GM12878 (cell line): ENCODE measurements around the gene SBK2. TPM values are rescaled to one million over a fixed set of nuclear protein-coding genes. Genes with fewer than 3 reads are reported as not detected.

Experiments
- ASH2L ChIP-seq: fragments of 300-600, 200-600 bp; sonication (generic); IDR thresholded peaks from 2 replicates; pipeline ENCODE4 v1.6.1; 2017; ENCODE audit warnings: low read depth, mild to moderate bottlenecking, borderline replicate concordance
- ATF7 ChIP-seq: fragments of 450-650 bp; IDR thresholded peaks from 2 replicates; pipeline ENCODE4 v1.6.1; 2016; ENCODE audit warnings: low read depth, mild to moderate bottlenecking
- BACH1 ChIP-seq: fragments of 450-650 bp; IDR thresholded peaks from 2 replicates; pipeline ENCODE4 v1.6.1; 2017; ENCODE audit warnings: mild to moderate bottlenecking, borderline replicate concordance
- CBX5 ChIP-seq: sonication (generic); IDR thresholded peaks from 2 replicates; pipeline ENCODE4 v1.6.1; 2016; ENCODE audit warnings: low read depth, moderate library complexity, mild to moderate bottlenecking, inconsistent platforms
- CHD4 ChIP-seq: fragments of 200-600 bp; sonication (generic); IDR thresholded peaks from 2 replicates; pipeline ENCODE4 v1.6.1; 2016; ENCODE audit warnings: mild to moderate bottlenecking
- GABPA ChIP-seq: IDR thresholded peaks from 2 replicates; pipeline ENCODE4 v1.6.1; 2014; ENCODE audit warnings: antibody characterized with exemption, low read depth, mild to moderate bottlenecking, inconsistent platforms
- HCFC1 ChIP-seq: fragments of 150-350 bp; IDR thresholded peaks from 2 replicates; pipeline ENCODE4 v1.6.1; 2014; ENCODE audit warnings: low read length
- JUND ChIP-seq: IDR thresholded peaks from 2 replicates; pipeline ENCODE4 v1.6.1; 2012; ENCODE audit warnings: low read depth, mild to moderate bottlenecking, low read length, improper control_type of control experiment, moderate library complexity
- NBN ChIP-seq: fragments of 450-650 bp; IDR thresholded peaks from 2 replicates; pipeline ENCODE4 v1.6.1; 2016
- SMAD5 ChIP-seq: IDR thresholded peaks from 2 replicates; pipeline ENCODE4 v1.6.1; 2016; ENCODE audit warnings: antibody characterized with exemption, low read depth
- SP1 ChIP-seq: IDR thresholded peaks from one replicate; pipeline ENCODE4 v1.6.1; 2011; ENCODE audit warnings: low read depth, low read length
- SPI1 ChIP-seq: IDR thresholded peaks from 2 replicates; pipeline ENCODE4 v1.6.1; 2011; ENCODE audit warnings: low read depth, mild to moderate bottlenecking, low read length, moderate library complexity, borderline replicate concordance; ENCODE audit not compliant: insufficient read depth
- SREBF2 ChIP-seq: IDR thresholded peaks from 2 replicates; pipeline ENCODE4 v1.6.1; 2012; ENCODE audit warnings: mild to moderate bottlenecking, low read length
- TBL1XR1 ChIP-seq: IDR thresholded peaks from 2 replicates; pipeline ENCODE4 v1.6.1; 2012; ENCODE audit warnings: low read depth, low read length, improper control_type of control experiment
- TCF3 ChIP-seq: IDR thresholded peaks from 2 replicates; pipeline ENCODE4 v1.6.1; 2012; ENCODE audit warnings: low read depth, mild to moderate bottlenecking, low read length, borderline replicate concordance; ENCODE audit not compliant: insufficient read depth
- ZNF217 ChIP-seq: fragments of 450-650 bp; IDR thresholded peaks from 2 replicates; pipeline ENCODE4 v1.6.1; 2017; ENCODE audit warnings: antibody characterized with exemption, mild to moderate bottlenecking
- ZSCAN29 ChIP-seq: fragments of 450-650 bp; IDR thresholded peaks from 2 replicates; pipeline ENCODE4 v1.6.1; 2017; ENCODE audit warnings: mild to moderate bottlenecking, moderate library complexity
- polyA plus RNA-seq, 11 experiments: library from polyadenylated mRNA; depleted of rRNA in 4 of 11; unstranded in 6 of 11; stranded (reverse) in 5 of 11; fragments of >200 nt; fragmentation: Nextera tagmentation in 4 of 11; fragmentation: Illumina TruSeq in 1 of 11; extraction: Ambion mirVana in 4 of 11; extraction: Trizol in 1 of 11; gene quantifications; 1 replicate in 1 of 11; 2 replicates in 10 of 11; pipeline versions ENCODE4 v1.2.1 to v1.2.3, GENCODE V29; 2011 to 2016; ENCODE audit warnings: inconsistent platforms in 2 of 11, missing spikeins in 2 of 11, low read depth in 1 of 11
- total RNA-seq, 4 experiments: library from RNA; depleted of rRNA in 3 of 4; stranded (reverse); fragments of >200 nt in 3 of 4; fragmentation: Illumina TruSeq in 1 of 4; extraction: Trizol in 1 of 4; gene quantifications; 2 replicates each; pipeline versions ENCODE4 v1.2.1 to v1.2.3, GENCODE V29; 2013 to 2021
- TF ChIP-seq, protein P1 (sequence below): fragments of 450-650 bp; formaldehyde crosslinking; IDR thresholded peaks from 2 replicates; pipeline ENCODE4 v1.4.0; 2022; ENCODE audit warnings: mild to moderate bottlenecking, moderate library complexity
- TF ChIP-seq, protein P2 (sequence below): fragments of 450-650 bp; IDR thresholded peaks from 2 replicates; pipeline ENCODE4 v1.6.1; 2014; ENCODE audit warnings: mild to moderate bottlenecking
- TF ChIP-seq, protein P3 (sequence below): fragments of 450-650 bp; IDR thresholded peaks from 2 replicates; pipeline ENCODE4 v1.6.1; 2018; ENCODE audit warnings: borderline replicate concordance, mild to moderate bottlenecking; ENCODE audit not compliant: partially characterized antibody
- TF ChIP-seq, protein P4 (sequence below): fragments of 450-650 bp; IDR thresholded peaks from 2 replicates; pipeline ENCODE4 v1.6.1; 2017; ENCODE audit warnings: mild to moderate bottlenecking, low read depth, inconsistent platforms; ENCODE audit not compliant: poor library complexity, severe bottlenecking

Gene SBK2
- total and polyA plus RNA-seq, 10 of the 15 experiments (the other 5 are each of a cell fraction or from before 2014, with no cell fraction given) = not detected

DNA sequence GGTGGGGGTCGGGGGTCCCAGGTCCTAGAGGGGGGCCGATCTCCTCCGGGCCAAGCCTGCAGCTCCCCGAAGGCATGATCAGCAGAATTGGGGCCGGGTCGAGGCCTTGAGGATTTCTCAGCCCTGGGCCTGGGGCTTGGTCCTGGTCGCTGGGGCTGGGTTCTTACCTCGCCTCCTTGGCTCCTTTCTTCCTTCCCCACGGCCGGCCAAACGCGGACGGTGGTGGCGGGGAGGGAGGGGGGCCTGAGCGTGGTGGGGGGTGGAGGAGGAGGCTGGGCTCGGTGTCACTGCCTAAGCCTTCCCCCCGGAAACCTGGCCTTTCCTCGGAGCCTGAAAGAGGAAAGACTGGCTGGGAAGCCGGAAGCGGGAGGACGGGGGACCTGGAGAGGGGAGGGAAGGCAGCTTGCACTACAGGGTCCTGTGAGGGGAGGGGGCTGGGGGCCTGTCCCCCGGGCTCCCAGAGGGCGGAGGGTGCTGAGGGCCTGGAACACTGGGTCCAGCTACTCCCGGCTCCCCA is 43.8 kb upstream of the SBK2 start, which contains the start of gene ZNF579 (continued):
- no peak for TF ChIP-seq SPI1
- no peak for TF ChIP-seq ZSCAN29
- TF ChIP-seq HCFC1 = peak; percentile 72
- TF ChIP-seq CBX5 = 0 out of 2 replicates have a peak, but pooled peaks have one; percentile 40
- TF ChIP-seq, protein P1, sequence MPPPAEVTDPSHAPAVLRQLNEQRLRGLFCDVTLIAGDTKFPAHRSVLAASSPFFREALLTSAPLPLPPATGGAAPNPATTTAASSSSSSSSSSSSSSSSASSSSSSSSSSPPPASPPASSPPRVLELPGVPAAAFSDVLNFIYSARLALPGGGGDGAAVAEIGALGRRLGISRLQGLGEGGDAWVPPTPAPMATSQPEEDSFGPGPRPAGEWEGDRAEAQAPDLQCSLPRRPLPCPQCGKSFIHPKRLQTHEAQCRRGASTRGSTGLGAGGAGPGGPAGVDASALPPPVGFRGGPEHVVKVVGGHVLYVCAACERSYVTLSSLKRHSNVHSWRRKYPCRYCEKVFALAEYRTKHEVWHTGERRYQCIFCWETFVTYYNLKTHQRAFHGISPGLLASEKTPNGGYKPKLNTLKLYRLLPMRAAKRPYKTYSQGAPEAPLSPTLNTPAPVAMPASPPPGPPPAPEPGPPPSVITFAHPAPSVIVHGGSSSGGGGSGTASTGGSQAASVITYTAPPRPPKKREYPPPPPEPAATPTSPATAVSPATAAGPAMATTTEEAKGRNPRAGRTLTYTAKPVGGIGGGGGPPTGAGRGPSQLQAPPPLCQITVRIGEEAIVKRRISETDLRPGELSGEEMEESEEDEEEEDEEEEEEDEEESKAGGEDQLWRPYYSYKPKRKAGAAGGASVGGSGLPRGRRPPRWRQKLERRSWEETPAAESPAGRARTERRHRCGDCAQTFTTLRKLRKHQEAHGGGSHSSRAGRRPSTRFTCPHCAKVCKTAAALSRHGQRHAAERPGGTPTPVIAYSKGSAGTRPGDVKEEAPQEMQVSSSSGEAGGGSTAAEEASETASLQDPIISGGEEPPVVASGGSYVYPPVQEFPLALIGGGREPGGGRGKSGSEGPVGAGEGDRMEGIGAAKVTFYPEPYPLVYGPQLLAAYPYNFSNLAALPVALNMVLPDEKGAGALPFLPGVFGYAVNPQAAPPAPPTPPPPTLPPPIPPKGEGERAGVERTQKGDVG (CRISPR knock-in tag) = no peak
- TF ChIP-seq CHD4 = no peak
- no peak for TF ChIP-seq JUND
- TF ChIP-seq ASH2L = no peak
- peak; percentile 54 for TF ChIP-seq SP1
- TF ChIP-seq, protein P2, sequence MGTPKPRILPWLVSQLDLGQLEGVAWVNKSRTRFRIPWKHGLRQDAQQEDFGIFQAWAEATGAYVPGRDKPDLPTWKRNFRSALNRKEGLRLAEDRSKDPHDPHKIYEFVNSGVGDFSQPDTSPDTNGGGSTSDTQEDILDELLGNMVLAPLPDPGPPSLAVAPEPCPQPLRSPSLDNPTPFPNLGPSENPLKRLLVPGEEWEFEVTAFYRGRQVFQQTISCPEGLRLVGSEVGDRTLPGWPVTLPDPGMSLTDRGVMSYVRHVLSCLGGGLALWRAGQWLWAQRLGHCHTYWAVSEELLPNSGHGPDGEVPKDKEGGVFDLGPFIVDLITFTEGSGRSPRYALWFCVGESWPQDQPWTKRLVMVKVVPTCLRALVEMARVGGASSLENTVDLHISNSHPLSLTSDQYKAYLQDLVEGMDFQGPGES = no peak
- TF ChIP-seq TCF3 = 0 out of 2 replicates have a peak, but pooled peaks have one; percentile 25
- TF ChIP-seq BACH1 = no peak
- peak; percentile 76 for TF ChIP-seq NBN
- TF ChIP-seq SMAD5 = no peak
- TF ChIP-seq, protein P3, sequence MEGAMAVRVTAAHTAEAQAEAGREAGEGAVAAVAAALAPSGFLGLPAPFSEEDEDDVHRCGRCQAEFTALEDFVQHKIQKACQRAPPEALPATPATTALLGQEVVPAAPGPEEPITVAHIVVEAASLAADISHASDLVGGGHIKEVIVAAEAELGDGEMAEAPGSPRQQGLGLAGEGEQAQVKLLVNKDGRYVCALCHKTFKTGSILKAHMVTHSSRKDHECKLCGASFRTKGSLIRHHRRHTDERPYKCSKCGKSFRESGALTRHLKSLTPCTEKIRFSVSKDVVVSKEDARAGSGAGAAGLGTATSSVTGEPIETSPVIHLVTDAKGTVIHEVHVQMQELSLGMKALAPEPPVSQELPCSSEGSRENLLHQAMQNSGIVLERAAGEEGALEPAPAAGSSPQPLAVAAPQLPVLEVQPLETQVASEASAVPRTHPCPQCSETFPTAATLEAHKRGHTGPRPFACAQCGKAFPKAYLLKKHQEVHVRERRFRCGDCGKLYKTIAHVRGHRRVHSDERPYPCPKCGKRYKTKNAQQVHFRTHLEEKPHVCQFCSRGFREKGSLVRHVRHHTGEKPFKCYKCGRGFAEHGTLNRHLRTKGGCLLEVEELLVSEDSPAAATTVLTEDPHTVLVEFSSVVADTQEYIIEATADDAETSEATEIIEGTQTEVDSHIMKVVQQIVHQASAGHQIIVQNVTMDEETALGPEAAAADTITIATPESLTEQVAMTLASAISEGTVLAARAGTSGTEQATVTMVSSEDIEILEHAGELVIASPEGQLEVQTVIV = no peak
- 0 out of 2 replicates have a peak, but pooled peaks have one; percentile 24 for TF ChIP-seq ATF7
- TF ChIP-seq TBL1XR1 = 0 out of 2 replicates have a peak, but pooled peaks have one; percentile 47
- peak; percentile 94 for TF ChIP-seq GABPA
- TF ChIP-seq SREBF2 = no peak
- TF ChIP-seq, protein P4, sequence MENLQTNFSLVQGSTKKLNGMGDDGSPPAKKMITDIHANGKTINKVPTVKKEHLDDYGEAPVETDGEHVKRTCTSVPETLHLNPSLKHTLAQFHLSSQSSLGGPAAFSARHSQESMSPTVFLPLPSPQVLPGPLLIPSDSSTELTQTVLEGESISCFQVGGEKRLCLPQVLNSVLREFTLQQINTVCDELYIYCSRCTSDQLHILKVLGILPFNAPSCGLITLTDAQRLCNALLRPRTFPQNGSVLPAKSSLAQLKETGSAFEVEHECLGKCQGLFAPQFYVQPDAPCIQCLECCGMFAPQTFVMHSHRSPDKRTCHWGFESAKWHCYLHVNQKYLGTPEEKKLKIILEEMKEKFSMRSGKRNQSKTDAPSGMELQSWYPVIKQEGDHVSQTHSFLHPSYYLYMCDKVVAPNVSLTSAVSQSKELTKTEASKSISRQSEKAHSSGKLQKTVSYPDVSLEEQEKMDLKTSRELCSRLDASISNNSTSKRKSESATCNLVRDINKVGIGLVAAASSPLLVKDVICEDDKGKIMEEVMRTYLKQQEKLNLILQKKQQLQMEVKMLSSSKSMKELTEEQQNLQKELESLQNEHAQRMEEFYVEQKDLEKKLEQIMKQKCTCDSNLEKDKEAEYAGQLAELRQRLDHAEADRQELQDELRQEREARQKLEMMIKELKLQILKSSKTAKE = no peak
- TF ChIP-seq ZNF217 = no peak
